ENCODE data around the gene RNF31. TPM values are rescaled to one million over a fixed set of nuclear protein-coding genes. Genes with fewer than 3 reads are reported as not detected.

RNF31 gene
- total and polyA plus RNA-seq, 2 of the 13 experiments (the other 11 are each of a cell fraction or from before 2014, with no cell fraction given), result 48.2 to 86.8 TPM

GRCh38 chr14:24160850-24161804 lies 13.8 kb downstream of the RNF31 start, which contains the start of gene IRF9 (continued):
- TF ChIP-seq ZNF770 (CRISPR knock-in tag; IDR thresholded peaks at IDR 0.05) (peak; percentile 93), ZNF101 (CRISPR knock-in tag; IDR thresholded peaks at IDR 0.05; ENCODE audit: borderline replicate concordance, low read depth) (no peak), AFF4 (CRISPR knock-in tag; IDR thresholded peaks at IDR 0.05) (no peak; the same call in 1 of the 2 replicates), ZNF30 (CRISPR knock-in tag; IDR thresholded peaks at IDR 0.05) (no peak), ZNF589 (CRISPR knock-in tag; conservative IDR thresholded peaks at IDR 0.05) (peak; percentile 97; the same call in 1 of the 2 replicates), GLI4 (CRISPR knock-in tag; IDR thresholded peaks at IDR 0.05; ENCODE audit: borderline replicate concordance) (peak; percentile 98; the same call in 1 of the 2 replicates), MYPOP (CRISPR knock-in tag; IDR thresholded peaks at IDR 0.05) (peak; percentile 98), MAFG (CRISPR knock-in tag; IDR thresholded peaks at IDR 0.05) (no peak), NFKBIZ (CRISPR knock-in tag; IDR thresholded peaks at IDR 0.05) (peak; percentile 98), NBN (conservative IDR thresholded peaks at IDR 0.05) (no peak), ARID5B (CRISPR knock-in tag; IDR thresholded peaks at IDR 0.05) (peak; percentile 94), FOXP1 (IDR thresholded peaks at IDR 0.05) (no peak), FOXP1 (CRISPR knock-in tag; IDR thresholded peaks at IDR 0.05) (peak; percentile 74), ZNF782 (CRISPR knock-in tag; IDR thresholded peaks at IDR 0.05; ENCODE audit: borderline replicate concordance) (peak; percentile 94; the same call in 1 of the 2 replicates), KMT2B (CRISPR knock-in tag; IDR thresholded peaks at IDR 0.05) (peak; percentile 91), TAF1 (CRISPR knock-in tag; IDR thresholded peaks at IDR 0.05) (peak; percentile 81), ZNF841 (CRISPR knock-in tag; IDR thresholded peaks at IDR 0.05; ENCODE audit: borderline replicate concordance) (no peak), FOXK2 (IDR thresholded peaks at IDR 0.05) (no peak), KDM6A (CRISPR knock-in tag; IDR thresholded peaks at IDR 0.05; ENCODE audit: low read depth) (peak; percentile 81), ONECUT2 (CRISPR knock-in tag; IDR thresholded peaks at IDR 0.05) (no peak)

All from HepG2 (cell line).